Hindlimb muscle (tissue), 1 donor: ENCODE data around the gene FLVCR1. TPM values are rescaled to one million over a fixed set of nuclear protein-coding genes. Genes with fewer than 3 reads are reported as not detected.

Experiments used
- DNase-seq: peaks from one replicate; pipeline ENCODE4 v3.0.0-alpha.2; 2013
- polyA plus RNA-seq: library from polyadenylated mRNA; unstranded; fragments of 120-200 nt; gene quantifications from one replicate; pipeline ENCODE4 v1.2.1, GENCODE V29; 2013; ENCODE audit not compliant: insufficient read length

The FLVCR1 gene
- polyA plus RNA-seq, 1 donor: 7.0 TPM

DNA sequence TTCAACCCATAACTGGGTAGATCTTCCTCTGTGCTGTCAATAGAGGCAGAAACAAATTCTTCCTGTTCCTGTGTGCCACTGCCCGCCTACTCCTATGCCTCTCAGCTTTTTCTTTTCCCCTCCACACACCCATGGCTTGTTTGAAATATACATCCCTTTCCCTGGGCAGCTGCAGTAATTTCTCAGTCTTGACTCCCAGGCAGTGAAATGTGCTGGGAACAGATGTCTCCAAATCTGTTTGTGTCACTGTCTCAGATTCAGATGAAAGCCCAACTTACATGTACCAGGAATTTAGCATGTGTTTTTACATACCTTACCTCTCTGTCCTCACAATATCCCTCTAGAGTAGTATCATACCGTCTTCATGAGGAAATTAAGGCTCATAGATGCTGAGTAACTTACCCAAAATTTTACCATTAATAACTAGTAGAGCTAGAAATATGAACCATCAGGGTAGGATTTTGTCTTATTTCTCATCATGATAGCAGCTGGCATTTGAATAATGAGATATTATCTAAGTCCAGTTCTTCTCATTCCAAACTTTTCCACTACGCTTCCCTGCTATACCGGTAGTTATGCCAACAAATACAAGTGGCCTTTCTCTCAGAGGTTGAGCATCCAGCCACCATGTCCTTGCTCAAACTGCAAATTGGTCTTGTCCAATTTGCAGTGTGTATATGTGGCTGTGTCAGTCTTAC lies 87.5 kb downstream of the FLVCR1 start:
- no peak for DNase-seq

DNA sequence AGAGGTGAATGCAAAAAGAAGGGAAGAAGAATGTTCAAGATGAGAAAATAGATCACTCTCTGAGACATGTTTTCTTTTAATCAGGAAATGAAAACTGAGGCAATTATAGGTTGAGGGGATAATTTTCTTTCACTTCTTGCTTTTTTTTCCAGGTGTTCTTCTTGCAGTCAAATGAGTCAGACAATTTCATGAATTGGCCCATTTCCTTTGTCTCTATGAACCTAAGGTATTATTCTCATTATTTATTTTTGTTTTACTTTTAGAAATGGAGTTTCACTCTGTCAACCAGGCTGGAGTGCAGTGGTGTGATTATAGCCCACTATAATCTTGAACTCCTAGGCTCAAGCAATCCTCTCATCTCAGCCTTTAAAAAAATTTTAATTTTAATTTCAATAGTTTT lies 88.8 kb downstream of the FLVCR1 start:
- no peak for DNase-seq

Other genes starting within 250 kb of the FLVCR1 start
- gene ATF3, start 249.5 kb upstream of the FLVCR1 start, polyA plus RNA-seq: 28.8 TPM
- 2.2 TPM for gene BATF3, start 158.4 kb upstream of the FLVCR1 start, polyA plus RNA-seq
- 31.8 TPM for gene NSL1, start 66.5 kb upstream of the FLVCR1 start, polyA plus RNA-seq
- 10.3 TPM for gene TATDN3, start 66.4 kb upstream of the FLVCR1 start, polyA plus RNA-seq
- gene SPATA45, start 10.6 kb upstream of the FLVCR1 start, polyA plus RNA-seq: 0.40 TPM
- 34.8 TPM for gene VASH2, start 92.3 kb downstream of the FLVCR1 start, polyA plus RNA-seq
- 31.9 TPM for gene ANGEL2, start 157.6 kb downstream of the FLVCR1 start, polyA plus RNA-seq
- gene RPS6KC1, start 193.0 kb downstream of the FLVCR1 start, polyA plus RNA-seq: 17.6 TPM